DMS 273 (cell line): Measurements from ENCODE around the gene PRPF19.

Experiments used
- DNase-seq: peaks from one replicate; lab custom pipeline; 2025; ENCODE audit not compliant: unreplicated experiment; lab: John Stamatoyannopoulos, UW

PRPF19 gene

DNA sequence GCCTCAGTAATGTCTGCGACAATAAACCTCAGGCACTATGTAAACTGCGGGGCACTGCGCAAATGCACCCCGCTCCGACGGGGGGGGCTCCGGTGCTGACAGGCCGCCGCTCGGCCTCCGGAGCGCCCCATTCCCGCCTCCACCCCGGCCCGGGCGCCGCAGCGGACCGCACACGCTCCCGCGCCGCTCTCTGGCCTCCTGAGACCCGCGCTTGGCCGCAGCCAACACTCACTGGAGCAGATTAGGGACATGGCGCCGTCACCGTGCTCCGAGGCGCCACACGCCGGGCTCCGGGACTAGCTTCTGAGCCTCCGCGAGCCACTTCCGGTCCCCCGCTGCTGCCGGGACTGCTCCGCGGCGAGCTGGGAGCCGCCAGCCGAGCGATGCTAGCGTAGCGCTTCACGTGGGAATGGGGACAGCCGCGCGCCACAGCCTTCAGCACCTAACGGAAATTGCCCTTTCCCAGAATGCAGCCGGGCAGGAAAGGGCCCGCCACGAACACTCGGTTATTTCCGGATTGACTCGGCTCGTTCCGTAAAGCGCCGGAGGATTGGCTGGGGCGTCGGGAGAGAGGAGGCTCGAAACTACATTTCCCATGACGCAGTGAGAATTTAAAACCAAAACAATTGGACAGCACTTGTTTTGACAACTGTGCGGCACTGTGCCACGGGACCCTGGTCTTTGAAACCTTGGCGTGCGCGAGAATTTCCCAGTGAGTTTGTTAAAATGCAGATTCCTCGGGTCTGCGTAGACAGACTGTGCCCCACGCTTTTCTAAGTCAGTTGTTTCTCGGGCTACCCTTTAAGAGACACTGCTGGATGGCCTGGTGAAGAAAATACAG lies at the start of gene PRPF19:
Gene PRPF19, minus strand, starts transcription at position 454 of the 841 bp plus-strand sequence. Its CDS starts 203 bp downstream, at position 251.
- DNase-seq = peak; percentile 98

DNA sequence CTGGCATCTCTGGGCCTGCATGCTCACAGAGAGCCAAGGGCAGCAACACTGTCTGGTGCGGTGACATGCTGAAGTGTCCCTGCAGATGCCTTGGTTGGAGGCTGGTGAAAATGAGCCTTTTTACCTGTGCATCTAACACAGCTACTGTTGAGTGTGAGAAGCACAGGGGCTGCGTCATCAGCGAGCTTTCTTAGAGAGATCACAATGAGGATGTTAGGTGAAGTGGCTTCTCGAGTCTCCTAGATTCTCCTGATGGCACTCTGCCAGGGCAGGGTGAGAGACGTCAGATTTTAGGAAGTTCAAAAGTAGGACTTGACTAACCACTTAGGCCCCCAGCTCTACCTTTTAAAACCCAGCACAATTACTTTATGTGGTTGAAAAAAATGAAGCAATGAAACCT lies 49.2 kb upstream of the PRPF19 start:
- DNase-seq = no peak

DNA sequence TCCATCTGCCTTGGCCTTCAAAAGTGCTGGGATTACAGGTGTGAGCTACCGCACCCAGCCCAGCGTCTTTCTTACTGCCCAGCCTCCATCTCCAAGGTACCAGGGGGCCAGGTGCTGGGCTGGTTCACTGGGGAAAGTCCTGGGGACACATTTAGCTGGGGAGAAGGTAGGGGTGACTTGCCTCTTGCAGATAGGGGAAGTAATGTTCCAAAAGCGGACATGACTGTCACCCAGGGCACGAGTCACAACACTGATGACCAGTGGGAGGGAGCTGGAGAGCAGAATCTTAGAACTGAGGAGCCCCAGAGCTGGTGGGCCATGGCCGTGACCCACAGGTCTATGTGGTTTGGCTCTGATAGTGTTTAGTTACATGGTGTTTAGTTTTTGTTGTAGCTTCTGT lies 48.0 kb upstream of the PRPF19 start:
- DNase-seq = no peak

DNA sequence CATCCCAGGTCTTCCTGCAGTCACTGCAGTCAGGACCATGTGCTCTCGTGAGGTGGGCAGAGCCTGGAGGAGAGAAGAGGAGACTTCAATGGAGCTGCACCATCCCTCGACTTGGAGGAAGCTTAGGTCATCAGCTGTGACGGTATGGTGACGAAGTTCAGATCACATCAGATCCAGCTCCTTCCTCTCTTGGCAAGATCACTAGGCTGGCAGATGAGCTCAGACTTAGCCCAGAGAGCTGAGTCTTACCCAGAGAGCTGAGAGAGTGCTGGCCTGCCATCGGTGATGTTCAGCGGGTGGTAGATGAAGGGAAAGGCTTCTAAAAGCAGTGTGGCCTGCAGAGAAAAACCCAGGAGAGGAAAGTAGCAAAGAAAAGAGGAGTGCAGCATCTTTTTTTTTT lies 47.4 kb upstream of the PRPF19 start:
- DNase-seq = no peak

DNA sequence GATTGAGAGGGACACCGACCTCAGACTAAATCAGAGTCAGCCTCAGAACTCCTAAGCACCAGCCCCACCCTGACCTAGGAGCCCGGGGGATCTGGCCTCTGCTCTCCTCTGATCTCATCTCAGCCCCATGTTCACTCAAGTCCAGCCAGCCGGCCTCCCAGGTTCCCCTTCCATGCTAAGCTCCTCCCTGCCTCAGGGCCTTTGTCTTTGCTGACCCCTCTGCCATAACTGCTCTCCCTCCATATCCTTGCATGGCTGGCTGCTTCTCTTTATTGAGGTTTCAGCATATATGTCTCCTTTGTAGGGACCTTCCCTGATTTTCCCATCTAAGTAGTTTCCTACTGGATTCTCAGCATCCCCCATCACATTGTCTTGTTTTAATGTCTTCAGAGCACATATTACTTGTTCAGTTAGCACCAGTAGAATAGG lies 46.4 kb upstream of the PRPF19 start:
- no peak for DNase-seq

DNA sequence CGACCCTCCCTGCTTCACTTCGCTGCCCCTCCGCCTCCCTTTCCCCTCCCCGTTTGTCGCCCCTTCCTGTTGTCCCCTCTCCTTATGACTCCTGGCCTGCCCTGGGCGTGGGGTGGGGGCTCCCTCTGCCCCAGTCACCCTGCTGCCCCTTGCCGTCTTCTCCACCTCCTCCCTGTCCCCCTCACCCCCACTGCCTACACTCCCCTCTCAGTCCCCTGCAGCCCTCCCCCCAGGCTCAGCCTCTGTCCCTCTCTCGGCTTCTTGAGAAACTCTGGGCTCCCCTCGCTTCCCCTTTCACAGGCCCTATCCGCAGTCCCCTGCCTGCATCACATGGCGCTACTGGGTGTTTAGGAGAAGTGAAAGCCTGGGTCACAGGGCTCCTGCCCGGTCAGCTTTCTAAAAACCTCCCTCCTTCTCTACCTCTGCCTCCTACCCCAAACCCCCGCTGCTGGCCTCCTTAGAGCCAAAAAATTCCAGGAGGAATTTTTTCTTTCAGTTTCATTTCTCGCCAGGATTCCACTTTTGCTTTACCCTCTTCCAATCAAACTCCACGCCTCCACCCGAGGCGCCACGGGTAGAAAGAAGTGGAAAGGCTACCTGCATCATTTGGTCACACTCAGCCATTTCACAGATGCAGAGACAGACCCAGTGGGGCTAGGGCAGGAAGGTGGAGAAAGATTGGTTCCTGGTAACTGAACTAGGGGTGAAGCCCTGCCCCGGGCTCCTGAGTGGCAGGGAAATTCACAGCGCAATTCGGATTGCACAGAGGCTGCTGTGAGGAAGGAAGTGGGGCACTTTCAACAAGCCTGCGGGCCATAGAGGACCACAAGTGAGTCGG lies 45.7 kb upstream of the PRPF19 start, which contains the start of gene SLC15A3:
Gene SLC15A3, minus strand, starts transcription at position 273 of the 838 bp plus-strand sequence. CDS start 625 bp downstream, outside the sequence.
- no peak for DNase-seq

DNA sequence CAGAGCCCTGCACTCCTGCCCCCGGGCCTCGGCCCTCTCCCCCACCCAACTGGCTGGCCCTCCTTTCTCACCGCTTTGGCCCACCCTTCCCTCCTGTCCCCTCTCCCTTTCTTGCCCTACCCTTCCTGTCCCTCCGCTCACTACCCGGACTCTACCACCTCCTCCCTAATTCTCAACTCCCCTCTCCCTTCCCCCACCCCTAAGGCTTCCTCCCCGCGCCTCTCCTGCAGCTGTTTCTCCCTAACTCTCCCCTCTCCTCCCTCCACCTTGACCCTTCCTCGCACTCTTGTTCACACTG lies 45.2 kb upstream of the PRPF19 start:
- no peak for DNase-seq

DNA sequence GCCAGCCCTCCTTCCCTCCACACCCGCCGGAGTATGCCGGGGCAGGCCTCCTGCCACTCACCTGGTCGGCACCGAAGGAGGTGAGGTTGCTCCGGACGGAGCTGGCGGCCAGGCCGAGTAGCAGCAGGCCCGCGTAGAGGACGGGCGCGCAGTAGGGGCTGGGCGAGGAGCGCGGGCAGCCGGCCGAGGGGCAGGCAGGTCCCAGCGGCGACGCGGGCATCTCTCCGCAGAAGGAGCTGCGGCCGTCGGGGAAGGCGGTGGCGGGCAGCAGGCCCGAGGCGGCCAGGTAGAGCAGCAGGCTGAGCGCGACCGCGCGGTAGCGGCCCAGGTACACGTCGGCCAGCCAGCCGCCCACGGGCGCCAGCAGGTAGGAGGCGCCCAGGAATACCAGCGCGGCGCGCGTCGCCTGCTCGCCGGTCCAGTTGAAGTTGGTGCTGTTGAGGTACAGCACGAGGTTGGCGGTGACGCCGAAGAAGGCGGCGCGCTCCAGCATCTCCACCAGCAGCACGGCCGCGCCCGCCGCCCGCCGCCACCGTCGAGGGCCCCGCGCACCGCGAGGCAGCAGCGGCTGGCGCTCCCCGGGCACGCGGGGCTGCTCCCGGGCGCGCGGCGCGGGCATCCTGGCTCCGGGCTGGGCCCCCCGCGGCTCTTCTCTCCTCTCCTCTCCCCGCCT lies 44.7 kb upstream of the PRPF19 start:
- no peak for DNase-seq

DNA sequence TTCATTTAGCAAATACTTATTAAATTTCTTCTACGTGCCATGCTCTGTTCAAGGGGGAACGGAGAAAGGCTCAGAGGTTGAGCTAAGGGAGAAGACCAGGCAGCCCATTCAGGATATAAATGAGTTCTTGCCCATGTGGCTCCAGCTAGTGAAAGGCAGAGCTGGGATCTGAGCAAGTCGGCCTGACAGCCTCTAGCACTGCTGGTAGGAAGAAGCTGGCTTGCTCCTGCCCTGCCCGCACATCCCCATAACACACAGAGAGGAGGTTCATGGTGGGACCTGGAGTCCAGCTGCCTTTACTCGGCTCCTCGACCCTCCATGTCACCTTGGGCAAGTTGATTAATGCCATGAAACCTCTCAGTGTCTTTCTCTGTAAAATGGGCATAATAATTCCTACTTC lies 43.6 kb upstream of the PRPF19 start:
- no peak for DNase-seq

DNA sequence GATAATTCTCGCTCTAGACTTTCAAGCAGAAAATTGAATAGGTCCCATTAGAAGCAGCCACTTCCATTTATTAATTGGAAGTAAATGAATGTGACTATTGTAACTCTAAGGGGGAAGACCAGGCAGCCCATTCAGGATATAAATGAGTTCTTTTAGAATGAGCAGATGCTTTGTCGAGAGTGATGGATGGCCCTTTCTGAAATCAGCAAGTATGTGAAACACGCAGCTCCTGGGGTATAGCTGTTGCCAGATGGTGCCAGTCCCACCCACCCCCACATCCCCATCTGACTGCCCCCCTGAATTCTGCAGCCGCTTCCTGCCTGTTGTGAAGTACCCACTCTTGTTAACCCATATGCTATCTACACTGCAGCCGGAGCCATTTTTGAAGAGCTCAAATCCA lies 41.9 kb upstream of the PRPF19 start:
- DNase-seq = peak; percentile 30

DNA sequence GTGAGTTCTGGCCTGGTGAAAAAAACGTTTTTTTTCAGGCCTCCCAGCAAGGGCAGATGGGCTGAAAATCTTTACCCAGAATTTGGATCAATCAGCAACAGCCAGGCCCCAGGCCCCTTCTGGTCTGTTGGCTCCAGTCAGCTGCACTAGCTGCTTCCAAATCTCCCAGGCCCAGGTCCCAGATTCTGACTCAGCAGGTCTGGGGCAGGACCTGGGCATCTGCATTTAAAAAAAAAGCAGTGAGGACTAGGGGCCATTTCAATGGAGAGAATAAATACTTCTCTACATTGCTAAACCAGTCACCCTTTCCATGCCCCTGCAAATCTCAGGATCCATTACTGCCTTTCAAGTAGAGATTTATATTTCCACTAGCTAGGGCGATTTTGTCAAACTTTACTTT lies 41.3 kb upstream of the PRPF19 start:
- peak; percentile 58 for DNase-seq

DNA sequence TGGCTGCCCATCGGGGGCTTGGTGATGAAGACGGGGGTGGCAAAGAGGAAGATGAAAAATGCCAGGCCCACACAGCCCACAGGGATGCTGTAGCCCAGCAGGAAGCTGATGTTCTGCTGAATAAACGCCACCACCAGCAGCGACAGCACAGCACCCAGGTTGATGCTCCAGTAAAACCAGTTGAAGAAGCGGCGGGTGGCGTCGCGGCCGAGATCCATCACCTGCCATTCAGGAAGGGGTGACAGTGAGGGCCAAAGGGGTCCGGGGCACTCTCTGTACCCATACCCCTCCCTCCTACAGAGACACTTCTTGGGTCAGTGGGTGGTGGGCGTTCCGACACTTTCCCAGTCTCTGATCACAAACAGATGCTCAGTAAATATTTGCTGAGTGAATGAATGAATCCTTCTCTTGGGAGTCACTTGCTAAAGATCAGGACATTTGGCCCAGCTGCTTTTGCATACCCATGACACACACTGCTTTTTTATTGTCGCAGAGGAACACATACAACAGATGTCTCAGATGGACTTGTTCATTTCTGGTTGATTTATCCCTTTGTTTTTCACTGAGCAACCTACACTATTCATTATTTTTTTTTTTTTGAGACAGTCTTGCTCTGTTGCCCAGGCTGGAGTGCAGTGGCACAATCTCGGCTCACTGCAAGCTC lies 40.3 kb upstream of the PRPF19 start:
- no peak for DNase-seq

DNA sequence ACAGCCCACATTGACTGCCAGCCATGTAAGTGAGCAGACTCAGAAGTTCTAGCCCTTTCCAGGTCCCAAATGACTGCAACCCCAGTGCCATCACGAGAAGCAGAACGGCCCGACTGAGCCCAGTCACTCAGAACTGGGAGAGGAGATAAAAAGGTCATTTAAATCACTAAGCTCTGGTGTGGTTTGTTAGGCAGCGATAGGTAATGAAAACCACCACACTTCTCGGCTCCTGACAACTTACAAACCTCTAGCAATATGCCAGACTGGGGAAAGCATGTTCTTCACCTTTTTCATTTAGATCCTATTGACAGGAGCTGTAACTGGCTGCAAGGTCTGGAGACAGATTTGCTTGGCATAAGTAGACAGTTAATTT lies 38.9 kb upstream of the PRPF19 start:
- no peak for DNase-seq

DNA sequence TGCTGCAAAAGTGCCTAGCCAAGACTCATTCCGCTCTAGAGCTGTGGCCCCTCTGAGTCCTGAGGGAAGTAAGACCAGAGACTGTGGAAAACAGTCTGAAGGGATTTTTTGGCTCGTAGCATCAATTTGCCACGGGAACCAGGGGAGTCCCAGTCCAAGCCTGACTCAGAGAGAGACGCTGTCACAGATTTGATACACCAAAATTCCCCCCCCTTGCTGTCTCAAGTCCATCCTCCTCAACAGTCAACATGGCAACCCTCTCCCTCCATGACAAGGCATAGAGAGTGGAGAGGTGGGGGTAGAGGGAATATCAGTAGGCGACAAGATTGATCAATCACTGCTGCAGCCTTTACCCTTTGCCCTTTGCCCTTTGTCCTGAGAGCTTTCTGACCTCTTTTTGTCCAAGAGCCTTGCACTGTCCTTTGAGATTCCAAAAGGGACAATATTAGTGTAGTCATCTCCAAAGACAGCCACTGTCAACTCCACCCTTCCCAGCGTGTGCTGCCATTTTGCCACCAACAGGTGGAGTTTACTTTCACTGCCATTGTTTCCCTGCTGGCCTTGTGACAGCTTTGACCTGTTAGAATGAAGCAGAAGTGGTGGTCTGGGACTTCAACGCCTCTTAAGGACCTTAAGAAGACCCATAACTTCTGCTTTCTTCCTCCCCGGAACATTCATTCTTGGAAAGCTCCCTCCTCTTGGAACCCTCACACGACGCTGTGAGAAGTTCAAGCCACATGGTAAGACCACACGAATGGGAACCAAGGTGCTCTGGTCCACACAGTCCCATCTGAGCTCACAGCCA lies 38.3 kb upstream of the PRPF19 start:
- peak; percentile 15 for DNase-seq

DNA sequence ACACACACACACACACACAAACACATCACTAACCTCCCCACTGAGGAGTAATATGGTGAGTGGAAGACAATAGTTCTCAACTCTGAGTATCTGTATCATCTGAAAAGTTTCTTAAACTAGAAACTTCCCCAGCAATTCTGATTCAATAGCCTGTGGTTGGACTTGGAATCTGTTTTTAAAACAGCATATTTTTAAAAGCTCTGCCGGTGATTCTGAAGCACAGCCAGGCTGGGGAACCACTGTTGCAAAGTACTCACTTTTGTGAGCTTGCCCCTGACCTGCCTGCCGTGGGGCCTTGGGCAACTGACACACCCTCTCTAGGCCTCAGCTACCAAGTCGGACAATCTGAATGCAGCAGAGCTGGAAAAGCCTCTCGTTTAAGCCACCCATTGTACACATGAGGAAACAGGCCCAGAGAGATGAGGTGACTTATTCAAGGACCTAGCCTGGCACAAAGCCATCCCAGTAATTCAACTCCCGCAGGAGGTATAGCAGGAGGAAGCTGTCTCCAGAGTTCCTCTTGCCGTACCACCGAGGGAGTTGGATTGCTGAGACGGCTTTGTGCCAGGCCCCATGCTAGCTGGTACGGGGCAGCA lies 36.7 kb upstream of the PRPF19 start:
- DNase-seq = peak; percentile 62

DNA sequence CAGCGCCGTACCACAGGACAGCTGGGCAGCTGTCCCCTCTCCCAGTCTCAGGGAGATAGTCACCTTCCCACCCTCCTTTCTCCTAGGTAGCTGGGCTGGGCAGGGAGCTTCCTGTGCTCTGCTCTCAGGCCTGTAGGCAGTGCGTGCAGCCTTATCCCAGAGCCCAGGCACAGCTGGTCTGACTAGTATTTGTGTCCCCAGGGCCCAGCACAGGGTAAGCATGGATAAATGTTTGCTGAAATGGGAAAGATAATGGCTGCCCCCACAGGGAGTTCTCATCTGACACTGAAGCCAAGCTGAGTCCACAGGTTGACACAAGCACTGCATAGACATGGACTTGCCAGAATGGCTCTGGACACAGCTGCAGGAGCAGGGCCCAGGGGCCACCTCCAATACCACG lies 35.8 kb upstream of the PRPF19 start:
- peak; percentile 45 for DNase-seq

DNA sequence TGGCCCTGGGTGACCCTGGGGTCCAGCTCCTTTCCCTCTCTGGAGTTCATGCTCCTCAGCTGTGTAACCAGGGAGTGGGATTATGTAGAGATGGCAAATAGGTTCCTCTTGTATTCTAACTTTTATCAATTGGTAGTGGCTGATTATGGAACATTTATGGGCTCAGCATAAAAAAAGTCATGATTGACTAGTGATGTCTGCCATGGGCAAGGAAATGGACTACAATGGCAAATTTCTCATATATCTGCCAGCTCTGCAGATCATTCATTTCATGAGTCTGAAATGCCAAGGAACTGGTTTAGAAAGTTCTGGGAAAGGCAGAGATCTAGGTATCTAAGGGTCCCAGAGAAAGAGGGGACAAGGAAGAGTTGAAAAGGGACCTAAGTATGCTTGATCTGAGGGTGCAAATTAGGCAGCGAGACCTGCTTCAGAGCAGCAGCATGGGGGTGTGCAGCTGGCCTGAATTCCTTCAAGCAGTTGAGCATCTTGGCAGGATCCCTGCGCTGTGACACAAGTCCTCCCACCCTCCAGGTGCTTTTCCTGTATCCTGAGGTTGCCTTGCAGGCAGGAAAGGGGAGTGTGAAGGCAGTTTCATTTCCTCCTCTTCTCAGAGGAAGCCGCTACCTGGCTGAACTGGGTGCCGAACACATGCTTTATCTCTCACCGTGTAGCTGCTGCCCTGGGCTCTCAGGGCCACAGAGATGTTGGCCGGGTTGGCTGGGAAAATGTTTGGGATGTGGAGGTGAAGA lies 35.2 kb upstream of the PRPF19 start:
- no peak for DNase-seq

DNA sequence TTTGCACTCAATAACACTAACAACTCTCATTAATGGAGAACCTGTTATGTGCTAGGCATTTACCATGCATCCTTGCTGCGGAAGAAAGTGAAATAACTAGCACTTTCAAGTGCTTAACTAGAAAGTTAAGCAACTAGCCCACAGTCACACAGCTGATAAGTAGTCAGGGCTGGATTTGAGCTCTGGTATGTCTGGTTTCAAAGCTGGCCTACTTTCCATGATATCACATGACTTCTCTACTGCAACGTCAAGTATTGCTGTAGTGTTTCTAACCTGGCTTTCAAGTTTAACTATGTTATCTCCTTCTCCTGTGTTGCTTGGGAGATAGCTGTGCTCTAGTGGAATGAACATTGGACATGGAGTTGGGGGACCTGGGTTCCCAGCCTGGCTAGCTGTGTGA lies 33.5 kb upstream of the PRPF19 start:
- DNase-seq = no peak

DNA sequence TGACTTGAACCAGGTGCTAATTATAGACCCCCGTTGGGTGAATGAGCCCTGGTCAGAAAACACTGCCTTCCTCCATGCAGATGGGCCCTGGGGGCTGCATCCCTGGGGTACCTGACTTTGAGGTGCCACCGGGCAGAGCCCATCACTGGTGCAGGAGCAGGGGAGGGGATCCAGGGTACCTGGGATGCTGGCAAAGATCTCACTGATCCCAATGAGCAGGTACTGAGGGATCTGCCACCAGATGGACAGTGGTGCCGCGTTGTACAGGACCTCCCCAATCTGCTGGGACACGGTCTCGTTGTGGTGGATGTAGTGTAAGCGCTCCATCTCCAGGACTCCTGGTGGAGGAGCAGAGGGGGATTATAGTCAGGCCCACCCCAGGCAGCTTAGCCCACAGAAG lies 32.9 kb upstream of the PRPF19 start:
- DNase-seq = no peak
